Endodermal cell (in vitro differentiated cells): ENCODE measurements around the gene NEK6. TPM values are rescaled to one million over a fixed set of nuclear protein-coding genes. Genes with fewer than 3 reads are reported as not detected.

Source experiments
- DNase-seq: peaks from one replicate; pipeline ENCODE4 v3.0.0-alpha.2; 2017
- H3K27ac ChIP-seq: 2 replicates; pipeline ENCODE4 v1.5.1; 2013; ENCODE audit warnings: mild to moderate bottlenecking, low read depth, low read length, moderate library complexity
- H3K27me3 ChIP-seq: 2 replicates; pipeline ENCODE4 v1.6.1; 2013; ENCODE audit warnings: mild to moderate bottlenecking, low read length, moderate library complexity; ENCODE audit not compliant: insufficient read depth, control insufficient read depth, poor library complexity, severe bottlenecking
- H3K36me3 ChIP-seq: 2 replicates; pipeline ENCODE4 v1.7.0; 2013; ENCODE audit warnings: mild to moderate bottlenecking, low read length, moderate library complexity; ENCODE audit not compliant: control insufficient read depth, insufficient read depth
- H3K4me1 ChIP-seq: one replicate; pipeline ENCODE4 v1.7.0; 2013; ENCODE audit warnings: low read length; ENCODE audit not compliant: control insufficient read depth, insufficient read depth
- H3K4me3 ChIP-seq: 2 replicates; pipeline ENCODE4 v1.5.1; 2013; ENCODE audit warnings: mild to moderate bottlenecking, low read length, moderate library complexity
- H3K9ac ChIP-seq: 2 replicates; pipeline ENCODE4 v1.6.1; 2013; ENCODE audit warnings: mild to moderate bottlenecking, low read length, moderate library complexity; ENCODE audit not compliant: poor library complexity, severe bottlenecking; ENCODE audit errors: extremely low read depth
- H3K9me3 ChIP-seq: 2 replicates; pipeline ENCODE4 v1.6.1; 2013; ENCODE audit warnings: mild to moderate bottlenecking, low read length, moderate library complexity; ENCODE audit not compliant: control insufficient read depth
- H3K27ac Mint-ChIP-seq: 2 replicates; pipeline ENCODE4 v1.8.0; 2020; ENCODE audit warnings: mixed read lengths
- H3K27me3 Mint-ChIP-seq: 2 replicates; pipeline ENCODE4 v1.8.0; 2021; ENCODE audit warnings: mild to moderate bottlenecking, mixed read lengths; ENCODE audit not compliant: insufficient read depth
- H3K36me3 Mint-ChIP-seq: 2 replicates; pipeline ENCODE4 v1.8.0; 2020; ENCODE audit warnings: low read depth, mixed read lengths
- H3K4me1 Mint-ChIP-seq: 2 replicates; pipeline ENCODE4 v1.8.0; 2020; ENCODE audit warnings: mixed read lengths
- H3K4me3 Mint-ChIP-seq: 2 replicates; pipeline ENCODE4 v1.8.0; 2020; ENCODE audit warnings: mild to moderate bottlenecking, moderate library complexity, mixed read lengths
- H3K9me3 Mint-ChIP-seq: 2 replicates; pipeline ENCODE4 v1.8.0; 2020; ENCODE audit warnings: mild to moderate bottlenecking, mixed read lengths
- WGBS, 2 experiments: methylation state at CpG; one replicate each; pipeline versions ENCODE4 v1.1.5 to v1.1.7; 2013; ENCODE audit warnings: missing lambda C conversion rate in 2 of 2, mixed read lengths in 1 of 2; ENCODE audit not compliant: insufficient coverage in 1 of 2, insufficient read length in 1 of 2; 5-methylcytosine and 5-hydroxymethylcytosine counted together
- total RNA-seq, 2 donors: library from RNA; stranded (reverse); fragmentation: NEBNext Ultra II Directional in 1 of 2; extraction: Animal tissue kit (Norgen Biotek cat#: 25700) in 1 of 2; gene quantifications; 2 replicates in 1 of 2; 3 replicates in 1 of 2; pipeline ENCODE4 v1.2.1, GENCODE V29; 2021
- TF ChIP-seq, protein P1 (sequence below): fragments of 200-600 bp; sonication (generic); conservative IDR thresholded peaks from 2 replicates; pipeline ENCODE4 v1.5.0; 2021; ENCODE audit warnings: antibody characterized with exemption, mild to moderate bottlenecking

Gene NEK6
- total RNA-seq, 2 donors from 2014 or later, result 17.1 to 32.5 TPM

DNA sequence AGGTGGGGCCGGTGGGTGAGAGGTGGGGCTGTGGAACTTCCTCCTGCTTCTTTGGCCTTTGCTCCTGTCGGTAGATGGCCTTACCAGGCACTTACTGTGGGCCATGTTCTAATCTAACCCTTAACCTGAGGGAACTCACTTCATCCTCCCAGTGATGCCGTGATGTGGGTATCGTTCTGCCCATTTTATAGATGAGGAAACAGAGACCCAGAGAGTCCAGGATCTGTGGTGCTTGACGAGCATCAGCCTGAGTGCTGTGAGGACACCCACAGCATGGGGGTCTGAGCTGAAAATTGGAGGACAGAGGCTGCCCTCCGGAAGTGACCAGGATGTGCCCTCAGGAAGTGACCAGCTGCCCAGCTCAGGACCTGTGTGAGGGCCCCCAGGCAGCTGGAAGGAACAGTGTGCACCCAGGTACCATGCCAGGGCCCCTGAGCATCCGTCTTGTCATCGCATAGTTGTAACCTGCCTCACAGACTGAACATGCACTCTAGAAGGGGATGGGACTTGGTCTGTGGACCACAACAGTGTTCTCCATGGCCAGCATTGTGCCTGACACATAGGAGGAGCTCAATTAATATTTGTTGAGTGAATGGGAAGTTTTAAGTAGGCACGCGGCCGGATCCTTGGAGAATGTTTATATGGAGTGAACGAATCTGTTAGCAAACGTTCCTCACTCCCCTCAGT lies 8.5 kb downstream of the NEK6 start:
- no peak overlapping the region for H3K27ac ChIP-seq
- H3K36me3 ChIP-seq, result peaks cover 4% of the 10 kb centered on the region
- TF ChIP-seq, protein P1, sequence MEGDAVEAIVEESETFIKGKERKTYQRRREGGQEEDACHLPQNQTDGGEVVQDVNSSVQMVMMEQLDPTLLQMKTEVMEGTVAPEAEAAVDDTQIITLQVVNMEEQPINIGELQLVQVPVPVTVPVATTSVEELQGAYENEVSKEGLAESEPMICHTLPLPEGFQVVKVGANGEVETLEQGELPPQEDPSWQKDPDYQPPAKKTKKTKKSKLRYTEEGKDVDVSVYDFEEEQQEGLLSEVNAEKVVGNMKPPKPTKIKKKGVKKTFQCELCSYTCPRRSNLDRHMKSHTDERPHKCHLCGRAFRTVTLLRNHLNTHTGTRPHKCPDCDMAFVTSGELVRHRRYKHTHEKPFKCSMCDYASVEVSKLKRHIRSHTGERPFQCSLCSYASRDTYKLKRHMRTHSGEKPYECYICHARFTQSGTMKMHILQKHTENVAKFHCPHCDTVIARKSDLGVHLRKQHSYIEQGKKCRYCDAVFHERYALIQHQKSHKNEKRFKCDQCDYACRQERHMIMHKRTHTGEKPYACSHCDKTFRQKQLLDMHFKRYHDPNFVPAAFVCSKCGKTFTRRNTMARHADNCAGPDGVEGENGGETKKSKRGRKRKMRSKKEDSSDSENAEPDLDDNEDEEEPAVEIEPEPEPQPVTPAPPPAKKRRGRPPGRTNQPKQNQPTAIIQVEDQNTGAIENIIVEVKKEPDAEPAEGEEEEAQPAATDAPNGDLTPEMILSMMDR, result no peak
- Mint-ChIP-seq H3K27ac (no peak overlapping the region), H3K4me1 (peaks cover 13% of the 10 kb centered on the region), H3K27me3 (no peaks in the 10 kb centered on the region), H3K4me3 (no peak overlapping the region), H3K36me3 (no peaks in the 10 kb centered on the region), H3K9me3 (no peaks in the 10 kb centered on the region)
- no peaks in the 10 kb centered on the region for H3K4me1 ChIP-seq
- H3K9ac ChIP-seq, result no peak overlapping the region
- no peaks in the 10 kb centered on the region for H3K9me3 ChIP-seq
- H3K4me3 ChIP-seq, result no peak overlapping the region
- H3K27me3 ChIP-seq, result no peaks in the 10 kb centered on the region
- 90% methylated on average over 7 to 13 of the region's 13 CpGs for WGBS, 2 experiments
- no peak for DNase-seq

DNA sequence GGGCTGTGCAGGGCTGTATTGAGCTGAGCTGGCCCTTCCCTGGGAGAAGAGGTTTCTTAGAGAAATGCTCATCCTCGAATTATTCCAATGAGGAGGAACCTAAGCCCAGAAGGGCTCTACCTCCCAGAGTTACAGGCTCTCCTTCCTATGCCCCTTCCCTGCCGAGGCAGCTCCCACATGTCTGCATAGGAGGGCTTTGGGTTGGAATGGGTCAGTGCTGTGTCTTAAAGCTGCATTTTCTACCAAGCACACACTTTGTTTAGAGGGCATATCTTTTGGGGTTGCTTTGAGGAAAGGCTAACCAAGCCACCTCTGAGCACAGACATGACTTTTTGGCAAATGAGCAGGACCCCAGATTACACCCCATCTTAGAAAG lies 9.1 kb downstream of the NEK6 start:
- peaks cover 10% of the 10 kb centered on the region for H3K4me1 Mint-ChIP-seq
- TF ChIP-seq, protein P1, result no peak
- Histone ChIP-seq H3K9me3 (no peaks in the 10 kb centered on the region), H3K36me3 (peaks cover 4% of the 10 kb centered on the region), H3K4me1 (no peaks in the 10 kb centered on the region), H3K9ac (no peak overlapping the region), H3K27ac (no peak overlapping the region), H3K4me3 (no peak overlapping the region), H3K27me3 (no peaks in the 10 kb centered on the region)
- WGBS, 2 experiments, result 71 to 89% methylated on average over 1 to 2 of the region's 2 CpGs
- H3K9me3 Mint-ChIP-seq, result no peaks in the 10 kb centered on the region
- DNase-seq, result no peak
- no peak overlapping the region for H3K27ac Mint-ChIP-seq
- no peak overlapping the region for H3K4me3 Mint-ChIP-seq
- no peaks in the 10 kb centered on the region for H3K27me3 Mint-ChIP-seq
- H3K36me3 Mint-ChIP-seq, result no peaks in the 10 kb centered on the region

- Histone ChIP-seq H3K27ac (no peak overlapping the region), H3K4me1 (no peaks in the 10 kb centered on the region), H3K9ac (no peak overlapping the region), H3K4me3 (no peak overlapping the region), H3K36me3 (peaks cover 4% of the 10 kb centered on the region), H3K27me3 (no peaks in the 10 kb centered on the region), H3K9me3 (no peaks in the 10 kb centered on the region)
- no peaks in the 10 kb centered on the region for H3K9me3 Mint-ChIP-seq
- no peak overlapping the region for H3K4me3 Mint-ChIP-seq
- no peak overlapping the region for H3K27ac Mint-ChIP-seq
- no peak for DNase-seq
- TF ChIP-seq, protein P1, result no peak
- H3K27me3 Mint-ChIP-seq, result no peaks in the 10 kb centered on the region
- 79 to 92% methylated on average over 8 to 15 of the region's 15 CpGs for WGBS, 2 experiments
- peaks cover 4% of the 10 kb centered on the region for H3K4me1 Mint-ChIP-seq
- no peaks in the 10 kb centered on the region for H3K36me3 Mint-ChIP-seq
Observed at GRCh38 chr9:124267271-124267807, 9.6 kb downstream of the NEK6 start.
